A549 (cell line): ENCODE measurements around the gene TBC1D8.

Experiments used
- GATA3 ChIP-seq: IDR thresholded peaks from 2 replicates; pipeline ENCODE4 v1.6.1; 2012; ENCODE audit warnings: borderline replicate concordance
- SREBF2 ChIP-seq: fragments of 450-650 bp; IDR thresholded peaks from 2 replicates; pipeline ENCODE4 v1.6.1; 2014; ENCODE audit warnings: mild to moderate bottlenecking, moderate library complexity
- TF ChIP-seq, protein P1 (sequence below): fragments of 450-650 bp; IDR thresholded peaks from 2 replicates; pipeline ENCODE4 v1.6.1; 2014; ENCODE audit warnings: antibody characterized with exemption
- TF ChIP-seq, protein P2 (sequence below): fragments of >200 bp; sonication (Bioruptor Twin); formaldehyde crosslinking; IDR thresholded peaks from 3 replicates; pipeline ENCODE4 v1.5.1; 2016

DNA sequence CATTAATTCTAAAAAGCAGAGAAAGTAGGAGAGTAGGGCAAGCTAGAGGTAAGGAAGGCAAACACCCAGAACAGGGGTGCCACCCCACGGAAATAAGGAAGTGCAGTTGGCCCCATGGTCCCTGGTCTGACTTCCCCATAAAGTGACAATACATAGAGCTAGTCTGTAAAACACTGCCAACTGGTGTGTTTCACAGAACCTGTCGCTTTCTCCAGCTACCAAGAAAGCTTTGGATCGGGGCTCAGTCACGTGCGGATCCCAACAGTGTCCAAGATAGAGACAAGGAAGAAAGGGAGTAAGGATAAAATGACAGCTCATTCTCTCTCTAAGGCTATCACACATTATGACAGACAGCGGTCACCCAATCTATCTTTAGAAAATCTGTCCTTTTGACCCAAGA, 36.4 kb downstream of the TBC1D8 start:
- TF ChIP-seq GATA3 (no peak), SREBF2 (no peak)
- TF ChIP-seq, protein P1, sequence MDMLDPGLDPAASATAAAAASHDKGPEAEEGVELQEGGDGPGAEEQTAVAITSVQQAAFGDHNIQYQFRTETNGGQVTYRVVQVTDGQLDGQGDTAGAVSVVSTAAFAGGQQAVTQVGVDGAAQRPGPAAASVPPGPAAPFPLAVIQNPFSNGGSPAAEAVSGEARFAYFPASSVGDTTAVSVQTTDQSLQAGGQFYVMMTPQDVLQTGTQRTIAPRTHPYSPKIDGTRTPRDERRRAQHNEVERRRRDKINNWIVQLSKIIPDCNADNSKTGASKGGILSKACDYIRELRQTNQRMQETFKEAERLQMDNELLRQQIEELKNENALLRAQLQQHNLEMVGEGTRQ: no peak
- TF ChIP-seq, protein P2, sequence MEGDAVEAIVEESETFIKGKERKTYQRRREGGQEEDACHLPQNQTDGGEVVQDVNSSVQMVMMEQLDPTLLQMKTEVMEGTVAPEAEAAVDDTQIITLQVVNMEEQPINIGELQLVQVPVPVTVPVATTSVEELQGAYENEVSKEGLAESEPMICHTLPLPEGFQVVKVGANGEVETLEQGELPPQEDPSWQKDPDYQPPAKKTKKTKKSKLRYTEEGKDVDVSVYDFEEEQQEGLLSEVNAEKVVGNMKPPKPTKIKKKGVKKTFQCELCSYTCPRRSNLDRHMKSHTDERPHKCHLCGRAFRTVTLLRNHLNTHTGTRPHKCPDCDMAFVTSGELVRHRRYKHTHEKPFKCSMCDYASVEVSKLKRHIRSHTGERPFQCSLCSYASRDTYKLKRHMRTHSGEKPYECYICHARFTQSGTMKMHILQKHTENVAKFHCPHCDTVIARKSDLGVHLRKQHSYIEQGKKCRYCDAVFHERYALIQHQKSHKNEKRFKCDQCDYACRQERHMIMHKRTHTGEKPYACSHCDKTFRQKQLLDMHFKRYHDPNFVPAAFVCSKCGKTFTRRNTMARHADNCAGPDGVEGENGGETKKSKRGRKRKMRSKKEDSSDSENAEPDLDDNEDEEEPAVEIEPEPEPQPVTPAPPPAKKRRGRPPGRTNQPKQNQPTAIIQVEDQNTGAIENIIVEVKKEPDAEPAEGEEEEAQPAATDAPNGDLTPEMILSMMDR: no peak
